IMR-90 (cell line): ENCODE data around the gene RHBDL1.

ENCODE experiments used
- CHD1 ChIP-seq: IDR thresholded peaks from 2 replicates; pipeline ENCODE4 v1.6.1; 2012; ENCODE audit warnings: low read depth, low read length, improper control_type of control experiment
- MAFK ChIP-seq: IDR thresholded peaks from 2 replicates; pipeline ENCODE4 v1.6.1; 2012; ENCODE audit warnings: low read depth, low read length, improper control_type of control experiment
- MAZ ChIP-seq: IDR thresholded peaks from 2 replicates; pipeline ENCODE4 v1.6.1; 2012; ENCODE audit warnings: low read depth, mild to moderate bottlenecking, low read length, improper control_type of control experiment, moderate library complexity, borderline replicate concordance
- POLR2A ChIP-seq: IDR thresholded peaks from 2 replicates; pipeline ENCODE4 v1.6.1; 2012; ENCODE audit warnings: mild to moderate bottlenecking, low read depth, low read length
- RAD21 ChIP-seq: IDR thresholded peaks from 2 replicates; pipeline ENCODE4 v1.6.1; 2012; ENCODE audit warnings: low read length, improper control_type of control experiment
- TF ChIP-seq, protein P1 (sequence below): conservative IDR thresholded peaks from 2 replicates; pipeline ENCODE4 v1.5.1; 2012; ENCODE audit warnings: mild to moderate bottlenecking, low read depth, low read length, improper control_type of control experiment
- TF ChIP-seq, protein P2 (sequence below): fragments of 150-350 bp; IDR thresholded peaks from 2 replicates; pipeline ENCODE4 v1.6.1; 2017; ENCODE audit warnings: mild to moderate bottlenecking, antibody characterized with exemption, low read length, low read depth

DNA sequence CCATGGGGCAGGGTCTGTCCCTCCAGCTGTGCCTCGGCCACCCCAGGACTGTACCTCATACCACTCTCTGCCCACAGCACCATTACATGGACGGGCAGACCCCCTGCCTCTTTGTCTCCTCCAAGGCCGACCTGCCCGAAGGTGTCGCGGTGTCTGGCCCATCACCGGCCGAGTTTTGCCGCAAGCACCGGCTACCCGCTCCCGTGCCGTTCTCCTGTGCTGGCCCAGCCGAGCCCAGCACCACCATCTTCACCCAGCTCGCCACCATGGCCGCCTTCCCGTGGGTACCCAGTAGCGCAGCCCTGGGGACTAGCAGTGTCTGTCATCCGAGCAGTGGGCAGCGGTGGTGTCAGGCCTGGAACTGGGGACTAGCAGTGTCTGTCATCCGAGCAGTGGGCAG, 2.6 kb upstream of the RHBDL1 start:
- TF ChIP-seq, protein P1, sequence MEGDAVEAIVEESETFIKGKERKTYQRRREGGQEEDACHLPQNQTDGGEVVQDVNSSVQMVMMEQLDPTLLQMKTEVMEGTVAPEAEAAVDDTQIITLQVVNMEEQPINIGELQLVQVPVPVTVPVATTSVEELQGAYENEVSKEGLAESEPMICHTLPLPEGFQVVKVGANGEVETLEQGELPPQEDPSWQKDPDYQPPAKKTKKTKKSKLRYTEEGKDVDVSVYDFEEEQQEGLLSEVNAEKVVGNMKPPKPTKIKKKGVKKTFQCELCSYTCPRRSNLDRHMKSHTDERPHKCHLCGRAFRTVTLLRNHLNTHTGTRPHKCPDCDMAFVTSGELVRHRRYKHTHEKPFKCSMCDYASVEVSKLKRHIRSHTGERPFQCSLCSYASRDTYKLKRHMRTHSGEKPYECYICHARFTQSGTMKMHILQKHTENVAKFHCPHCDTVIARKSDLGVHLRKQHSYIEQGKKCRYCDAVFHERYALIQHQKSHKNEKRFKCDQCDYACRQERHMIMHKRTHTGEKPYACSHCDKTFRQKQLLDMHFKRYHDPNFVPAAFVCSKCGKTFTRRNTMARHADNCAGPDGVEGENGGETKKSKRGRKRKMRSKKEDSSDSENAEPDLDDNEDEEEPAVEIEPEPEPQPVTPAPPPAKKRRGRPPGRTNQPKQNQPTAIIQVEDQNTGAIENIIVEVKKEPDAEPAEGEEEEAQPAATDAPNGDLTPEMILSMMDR = no peak
- TF ChIP-seq POLR2A (no peak), MAZ (no peak), CHD1 (no peak), RAD21 (no peak), MAFK (no peak)
- TF ChIP-seq, protein P2, sequence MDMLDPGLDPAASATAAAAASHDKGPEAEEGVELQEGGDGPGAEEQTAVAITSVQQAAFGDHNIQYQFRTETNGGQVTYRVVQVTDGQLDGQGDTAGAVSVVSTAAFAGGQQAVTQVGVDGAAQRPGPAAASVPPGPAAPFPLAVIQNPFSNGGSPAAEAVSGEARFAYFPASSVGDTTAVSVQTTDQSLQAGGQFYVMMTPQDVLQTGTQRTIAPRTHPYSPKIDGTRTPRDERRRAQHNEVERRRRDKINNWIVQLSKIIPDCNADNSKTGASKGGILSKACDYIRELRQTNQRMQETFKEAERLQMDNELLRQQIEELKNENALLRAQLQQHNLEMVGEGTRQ = no peak
